OCI-LY3 (cell line): ENCODE data around the gene GRIK1.

Experiments
- H2AFZ ChIP-seq: fragments of 200-600, 300-600 bp; shearing (Covaris generic); 2 replicates; pipeline ENCODE4 v1.6.0; 2014; ENCODE audit warnings: antibody characterized with exemption, low read depth, low read length
- H3K27ac ChIP-seq: fragments of 200-600, 300-600 bp; sonication (generic); 2 replicates; pipeline ENCODE4 v1.5.1; 2014; ENCODE audit warnings: mild to moderate bottlenecking, low read length, moderate library complexity, mixed read lengths
- H3K27me3 ChIP-seq: fragments of 200-600, 300-600 bp; sonication (generic); 2 replicates; pipeline ENCODE4 v1.6.1; 2014; ENCODE audit warnings: low read depth, low read length, mixed read lengths
- H3K36me3 ChIP-seq: fragments of 200-600, 300-600 bp; sonication (generic); replicated peaks from 2 replicates; pipeline ENCODE3; 2014; ENCODE audit warnings: low read depth, low read length, mixed read lengths
- H3K4me1 ChIP-seq: fragments of 300-600, 200-600 bp; sonication (generic); 2 replicates; pipeline ENCODE4 v1.6.1; 2014; ENCODE audit warnings: low read length, mixed read lengths
- H3K4me2 ChIP-seq: fragments of 200-600, 300-600 bp; sonication (generic); 2 replicates; pipeline ENCODE4 v1.6.1; 2014; ENCODE audit warnings: low read length, mixed read lengths
- H3K4me3 ChIP-seq: fragments of 300-600, 200-600 bp; sonication (generic); 2 replicates; pipeline ENCODE4 v1.5.1; 2014; ENCODE audit warnings: antibody characterized with exemption, mild to moderate bottlenecking, low read length, moderate library complexity
- H3K79me2 ChIP-seq: fragments of 300-600, 200-600 bp; shearing (Covaris generic); 2 replicates; pipeline ENCODE4 v1.6.1; 2014; ENCODE audit warnings: mild to moderate bottlenecking, low read length, mixed read lengths
- H3K9ac ChIP-seq: fragments of 300-600, 200-600 bp; shearing (Covaris generic); 2 replicates; pipeline ENCODE4 v1.6.0; 2014; ENCODE audit warnings: mild to moderate bottlenecking, low read length, moderate library complexity
- H3K9me3 ChIP-seq: fragments of 200-600, 300-600 bp; shearing (Covaris generic); 2 replicates; pipeline ENCODE4 v1.6.1; 2014; ENCODE audit warnings: low read length, mixed read lengths; ENCODE audit not compliant: insufficient read depth
- H4K20me1 ChIP-seq: fragments of 200-600, 300-600 bp; sonication (generic); 2 replicates; pipeline ENCODE4 v1.6.1; 2016; ENCODE audit warnings: low read length, mixed read lengths; ENCODE audit not compliant: insufficient read depth
- EZH2phosphoT487 ChIP-seq: fragments of 200-600 bp; shearing (Covaris generic); IDR thresholded peaks from 2 replicates; pipeline ENCODE4 v1.6.1; 2018; ENCODE audit warnings: antibody characterized with exemption, mixed run types, low read depth
- TF ChIP-seq, protein P1 (sequence below): fragments of 200-600, 300-600 bp; sonication (generic); IDR thresholded peaks from 2 replicates; pipeline ENCODE4 v1.5.1; 2014; ENCODE audit warnings: antibody characterized with exemption, low read length, low read depth

Gene GRIK1

DNA sequence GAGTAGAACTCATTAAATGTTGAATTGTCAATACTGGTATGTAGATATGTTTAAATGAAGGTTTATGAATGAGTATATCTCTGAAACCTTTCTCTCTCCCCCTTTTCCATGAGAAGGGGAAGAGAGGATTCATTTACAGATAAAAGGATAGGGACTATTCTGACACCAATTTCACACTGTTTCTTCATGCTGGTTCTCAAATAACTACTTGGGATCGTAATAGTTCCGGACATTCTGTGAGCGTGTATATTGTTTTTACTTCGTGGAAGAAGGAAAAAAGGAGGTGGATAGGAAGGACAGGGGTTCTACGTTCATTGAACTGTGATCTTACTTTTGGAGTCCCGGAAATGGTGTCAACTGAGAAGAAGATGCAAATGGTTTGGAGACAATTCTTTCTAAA, 284.2 kb downstream of the GRIK1 start:
- Histone ChIP-seq H3K9me3 (no peaks in the 10 kb centered on the region), H3K4me2 (no peak overlapping the region), H3K4me1 (no peaks in the 10 kb centered on the region), H3K4me3 (no peak overlapping the region), H3K9ac (no peak overlapping the region), H3K27me3 (no peaks in the 10 kb centered on the region), H3K27ac (no peak overlapping the region), H3K36me3 (no peaks in the 10 kb centered on the region), H2AFZ (no peak overlapping the region), H4K20me1 (no peaks in the 10 kb centered on the region), H3K79me2 (no peaks in the 10 kb centered on the region)
- TF ChIP-seq EZH2phosphoT487 = no peak
- TF ChIP-seq, protein P1, sequence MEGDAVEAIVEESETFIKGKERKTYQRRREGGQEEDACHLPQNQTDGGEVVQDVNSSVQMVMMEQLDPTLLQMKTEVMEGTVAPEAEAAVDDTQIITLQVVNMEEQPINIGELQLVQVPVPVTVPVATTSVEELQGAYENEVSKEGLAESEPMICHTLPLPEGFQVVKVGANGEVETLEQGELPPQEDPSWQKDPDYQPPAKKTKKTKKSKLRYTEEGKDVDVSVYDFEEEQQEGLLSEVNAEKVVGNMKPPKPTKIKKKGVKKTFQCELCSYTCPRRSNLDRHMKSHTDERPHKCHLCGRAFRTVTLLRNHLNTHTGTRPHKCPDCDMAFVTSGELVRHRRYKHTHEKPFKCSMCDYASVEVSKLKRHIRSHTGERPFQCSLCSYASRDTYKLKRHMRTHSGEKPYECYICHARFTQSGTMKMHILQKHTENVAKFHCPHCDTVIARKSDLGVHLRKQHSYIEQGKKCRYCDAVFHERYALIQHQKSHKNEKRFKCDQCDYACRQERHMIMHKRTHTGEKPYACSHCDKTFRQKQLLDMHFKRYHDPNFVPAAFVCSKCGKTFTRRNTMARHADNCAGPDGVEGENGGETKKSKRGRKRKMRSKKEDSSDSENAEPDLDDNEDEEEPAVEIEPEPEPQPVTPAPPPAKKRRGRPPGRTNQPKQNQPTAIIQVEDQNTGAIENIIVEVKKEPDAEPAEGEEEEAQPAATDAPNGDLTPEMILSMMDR = no peak

DNA sequence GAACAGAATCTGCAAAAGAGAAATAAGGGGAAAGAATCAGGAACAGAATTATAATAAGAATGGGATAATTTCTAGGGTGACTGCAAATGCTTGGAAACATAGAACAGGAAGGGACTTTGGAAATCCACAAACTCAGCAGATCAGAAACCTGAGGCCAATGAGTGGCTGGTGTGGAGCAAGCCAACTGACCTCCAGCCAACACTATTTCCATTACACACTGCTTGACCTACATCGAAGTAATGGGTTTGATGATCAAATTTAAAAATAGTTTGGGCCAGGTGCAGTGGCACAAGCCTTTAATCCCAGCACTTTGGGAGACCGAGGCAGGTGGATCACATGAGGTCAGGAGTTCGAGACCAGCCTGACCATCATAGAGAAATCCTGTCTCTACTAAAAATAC, 284.9 kb downstream of the GRIK1 start:
- Histone ChIP-seq H3K36me3 (no peaks in the 10 kb centered on the region), H3K9me3 (no peaks in the 10 kb centered on the region), H3K4me3 (no peak overlapping the region), H3K79me2 (no peaks in the 10 kb centered on the region), H4K20me1 (no peaks in the 10 kb centered on the region), H3K4me2 (no peak overlapping the region), H2AFZ (no peak overlapping the region), H3K4me1 (no peaks in the 10 kb centered on the region), H3K27ac (no peak overlapping the region), H3K9ac (no peak overlapping the region), H3K27me3 (no peaks in the 10 kb centered on the region)
- TF ChIP-seq EZH2phosphoT487 = no peak
- TF ChIP-seq, protein P1 = no peak

DNA sequence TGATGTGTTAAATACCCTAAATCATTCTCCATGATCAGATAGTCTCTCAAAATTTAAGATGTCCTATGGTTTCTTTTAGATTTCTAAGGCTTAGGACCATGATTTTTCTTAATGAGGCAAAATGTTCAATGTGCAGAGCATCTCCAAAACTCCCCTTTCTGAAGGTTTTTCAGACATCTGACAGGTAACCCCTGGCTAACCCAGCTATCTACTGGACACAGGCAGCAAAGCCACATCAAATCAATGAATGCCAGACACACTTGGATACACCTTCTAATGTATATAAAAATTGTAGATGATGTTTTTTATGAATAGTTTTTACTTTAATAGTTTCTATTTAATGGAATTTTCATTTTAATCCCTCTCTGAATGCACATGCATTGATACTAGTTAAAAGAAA, 285.6 kb downstream of the GRIK1 start:
- Histone ChIP-seq H3K27me3 (no peaks in the 10 kb centered on the region), H3K9me3 (no peaks in the 10 kb centered on the region), H3K36me3 (no peaks in the 10 kb centered on the region), H2AFZ (no peak overlapping the region), H3K79me2 (no peaks in the 10 kb centered on the region), H3K9ac (no peak overlapping the region), H3K4me3 (no peak overlapping the region), H4K20me1 (no peaks in the 10 kb centered on the region), H3K27ac (no peak overlapping the region), H3K4me1 (no peaks in the 10 kb centered on the region), H3K4me2 (no peak overlapping the region)
- no peak for TF ChIP-seq EZH2phosphoT487
- TF ChIP-seq, protein P1 = no peak

DNA sequence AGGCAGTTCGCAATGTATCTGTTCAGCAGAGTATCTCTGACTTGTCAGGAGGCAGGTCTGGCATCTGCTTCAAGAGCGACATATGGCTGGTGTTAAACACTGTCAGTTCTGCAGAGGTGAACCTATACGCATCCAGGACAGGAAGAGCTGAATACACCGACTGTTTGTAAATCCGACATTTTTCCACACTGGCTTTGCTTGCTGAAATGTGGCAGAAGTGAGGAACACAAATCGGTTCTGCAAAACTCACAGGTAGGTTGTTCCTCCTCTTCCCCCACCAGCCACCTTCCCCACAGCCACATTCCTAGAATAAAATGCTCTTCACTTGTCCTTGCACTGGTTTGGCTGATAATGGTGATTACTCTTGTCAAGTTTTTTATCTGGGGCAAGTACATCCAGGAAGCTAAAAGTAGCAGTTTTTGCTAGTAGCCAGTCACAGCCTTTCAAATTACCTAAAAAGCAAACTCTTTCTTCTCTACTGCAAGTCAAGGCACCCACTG, 289.2 kb downstream of the GRIK1 start:
- no peak overlapping the region for H3K9ac ChIP-seq
- no peaks in the 10 kb centered on the region for H3K9me3 ChIP-seq
- TF ChIP-seq EZH2phosphoT487 = no peak
- TF ChIP-seq, protein P1 = no peak

More for the DNA sequence above, 289.2 kb downstream of the GRIK1 start:
- Histone ChIP-seq H3K4me3 (no peak overlapping the region), H3K36me3 (no peaks in the 10 kb centered on the region), H3K4me1 (no peaks in the 10 kb centered on the region), H3K79me2 (no peaks in the 10 kb centered on the region), H3K27me3 (no peaks in the 10 kb centered on the region), H4K20me1 (no peaks in the 10 kb centered on the region), H2AFZ (no peak overlapping the region), H3K27ac (no peak overlapping the region), H3K4me2 (no peak overlapping the region)
